H1 (cell line): ENCODE results near the gene MMP15. TPM values are rescaled to one million over a fixed set of nuclear protein-coding genes. Genes with fewer than 3 reads are reported as not detected.

Experiments
- CTCF ChIA-PET: fragments of 300-600 bp; sonication (Branson Sonifier 250); formaldehyde crosslinking; loops from one replicate; lab custom pipeline; 2021; ENCODE audit not compliant: partially characterized antibody; lab: Charles Lee
- POLR2A ChIA-PET: fragments of 300-600 bp; sonication (Branson Sonifier 250); formaldehyde crosslinking; loops from one replicate; lab custom pipeline; 2021; ENCODE audit warnings: inconsistent platforms; ENCODE audit not compliant: partially characterized antibody; lab: Charles Lee
- DNase-seq, 2 experiments: peaks; one replicate each; pipeline versions ENCODE4 v3.0.0 to v3.0.0-alpha.2; 2010 to 2022; ENCODE audit warnings: low spot score in 2 of 2, low read depth in 1 of 2, mixed read lengths in 1 of 2
- FAIRE-seq: peaks from 2 replicates; lab custom pipeline; 2011; peaks lifted over from hg19 to GRCh38; lab: Jason Lieb, UNC
- H2AFZ ChIP-seq: 2 replicates; pipeline ENCODE4 v1.8.1; 2012; ENCODE audit warnings: low read length, inconsistent platforms
- H2AK5ac ChIP-seq: 2 replicates; pipeline ENCODE4 v1.6.1; 2013; ENCODE audit warnings: low read depth, low read length
- H2BK120ac ChIP-seq: replicated peaks from 2 replicates; pipeline ENCODE3; 2013; ENCODE audit warnings: low read depth, low read length, inconsistent platforms
- H2BK12ac ChIP-seq: 2 replicates; pipeline ENCODE4 v1.6.1; 2013; ENCODE audit warnings: low read depth, low read length
- H2BK15ac ChIP-seq: 2 replicates; pipeline ENCODE4 v1.6.1; 2013; ENCODE audit warnings: low read length
- H2BK20ac ChIP-seq: 2 replicates; pipeline ENCODE4 v1.6.1; 2013; ENCODE audit warnings: low read length
- H2BK5ac ChIP-seq: 2 replicates; pipeline ENCODE4 v1.6.1; 2013; ENCODE audit warnings: low read depth, low read length
- H3K14ac ChIP-seq: 2 replicates; pipeline ENCODE4 v1.6.1; 2013; ENCODE audit warnings: inconsistent platforms; ENCODE audit not compliant: insufficient read length
- H3K18ac ChIP-seq: 2 replicates; pipeline ENCODE4 v1.6.1; 2013; ENCODE audit warnings: low read length; ENCODE audit errors: extremely low read depth
- H3K23ac ChIP-seq: 2 replicates; pipeline ENCODE4 v1.6.1; 2013; ENCODE audit warnings: inconsistent platforms; ENCODE audit not compliant: insufficient read length
- H3K23me2 ChIP-seq: 2 replicates; pipeline ENCODE4 v1.6.1; 2013; ENCODE audit warnings: low read depth, low read length
- H3K27ac ChIP-seq: 2 replicates; pipeline ENCODE4 v1.6.1; 2011; ENCODE audit warnings: low read depth, low read length, inconsistent platforms
- H3K27me3 ChIP-seq, 4 experiments: replicated peaks in 1 of 4; 1 replicate in 1 of 4; 2 replicates in 3 of 4; pipeline versions ENCODE4 v1.6.1 to v1.8.1; 2011 to 2013; ENCODE audit warnings: low read length in 3 of 4, mild to moderate bottlenecking in 3 of 4, inconsistent platforms in 2 of 4, mixed read lengths in 2 of 4, moderate library complexity in 1 of 4; ENCODE audit not compliant: control insufficient read depth in 3 of 4, insufficient read depth in 3 of 4; ENCODE audit errors: extremely low read depth in 1 of 4
- H3K36me3 ChIP-seq, 4 experiments: 2 replicates each; pipeline versions ENCODE4 v1.6.1 to v1.8.1; 2011 to 2013; ENCODE audit warnings: mild to moderate bottlenecking in 4 of 4, low read length in 3 of 4, moderate library complexity in 2 of 4, control low read depth in 1 of 4, inconsistent platforms in 1 of 4; ENCODE audit not compliant: insufficient read depth in 4 of 4, control insufficient read depth in 2 of 4
- H3K4ac ChIP-seq: replicated peaks from 2 replicates; pipeline ENCODE3; 2013; ENCODE audit warnings: low read length, low read depth, mixed read lengths, inconsistent platforms; ENCODE audit not compliant: insufficient read length
- H3K4me1 ChIP-seq, 4 experiments: replicated peaks in 1 of 4; 1 replicate in 1 of 4; 2 replicates in 3 of 4; pipeline versions ENCODE4 v1.6.1 to v1.8.1; 2011 to 2013; ENCODE audit warnings: low read length in 3 of 4, inconsistent platforms in 2 of 4, mixed read lengths in 1 of 4; ENCODE audit not compliant: insufficient read depth in 4 of 4, control insufficient read depth in 3 of 4
- H3K4me2 ChIP-seq, 2 experiments: 2 replicates each; pipeline versions ENCODE4 v1.6.1 to v1.8.1; 2011 to 2013; ENCODE audit warnings: low read depth in 2 of 2, low read length in 2 of 2, control low read depth in 1 of 2, inconsistent platforms in 1 of 2, mild to moderate bottlenecking in 1 of 2; ENCODE audit not compliant: insufficient read depth in 1 of 2
- H3K4me3 ChIP-seq, 4 experiments: fragments of 200-600, 300-600 bp in 1 of 4; sonication (generic), shearing (Covaris generic), sonication (Bioruptor Twin) in 1 of 4; 2 replicates each; pipeline versions ENCODE4 v1.5.1 to v1.8.1; 2011 to 2016; ENCODE audit warnings: low read length in 4 of 4, low read depth in 3 of 4, control low read depth in 2 of 4, inconsistent platforms in 2 of 4, mild to moderate bottlenecking in 2 of 4, mixed read lengths in 1 of 4, moderate library complexity in 1 of 4; ENCODE audit not compliant: insufficient read depth in 2 of 4; ENCODE audit errors: extremely low read depth in 1 of 4
- H3K56ac ChIP-seq: replicated peaks from 2 replicates; pipeline ENCODE3; 2013; ENCODE audit warnings: low read depth, mild to moderate bottlenecking, mixed read lengths, low read length, inconsistent platforms; ENCODE audit not compliant: insufficient read length
- H3K79me1 ChIP-seq: 2 replicates; pipeline ENCODE4 v1.6.1; 2013; ENCODE audit warnings: low read depth, low read length, control low read depth
- H3K79me2 ChIP-seq, 2 experiments: 2 replicates each; pipeline versions ENCODE4 v1.6.1 to v1.8.1; 2012 to 2013; ENCODE audit warnings: low read length in 2 of 2, mild to moderate bottlenecking in 2 of 2, inconsistent platforms in 1 of 2; ENCODE audit not compliant: insufficient read depth in 2 of 2, control insufficient read depth in 1 of 2
- H3K9ac ChIP-seq, 4 experiments: replicated peaks in 1 of 4; 1 replicate in 1 of 4; 2 replicates in 3 of 4; pipeline versions ENCODE4 v1.6.1 to v1.8.1; 2011 to 2013; ENCODE audit warnings: low read depth in 3 of 4, low read length in 3 of 4, control low read depth in 2 of 4, mild to moderate bottlenecking in 2 of 4, moderate library complexity in 2 of 4, inconsistent platforms in 1 of 4; ENCODE audit errors: extremely low read depth in 1 of 4
- H3K9me3 ChIP-seq, 2 experiments: 2 replicates each; pipeline versions ENCODE4 v1.6.1 to v1.8.1; 2012 to 2013; ENCODE audit warnings: mild to moderate bottlenecking in 2 of 2, moderate library complexity in 2 of 2, control low read depth in 1 of 2, inconsistent platforms in 1 of 2, low read depth in 1 of 2, low read length in 1 of 2, mixed read lengths in 1 of 2; ENCODE audit not compliant: insufficient read depth in 2 of 2
- H4K20me1 ChIP-seq, 2 experiments: replicated peaks in 1 of 2; 2 replicates each; pipeline versions ENCODE3 to v1.8.1; 2011 to 2013; ENCODE audit warnings: inconsistent platforms in 2 of 2, low read length in 2 of 2, mild to moderate bottlenecking in 1 of 2; ENCODE audit not compliant: insufficient read depth in 2 of 2, control insufficient read depth in 1 of 2
- H4K5ac ChIP-seq: 2 replicates; pipeline ENCODE4 v1.6.1; 2013; ENCODE audit warnings: low read length, low read depth, mixed read lengths, inconsistent platforms; ENCODE audit not compliant: insufficient read length
- H4K8ac ChIP-seq: 2 replicates; pipeline ENCODE4 v1.8.0; 2013; ENCODE audit warnings: mild to moderate bottlenecking, moderate library complexity, low read length, inconsistent platforms; ENCODE audit not compliant: insufficient read depth; ENCODE audit errors: extremely low read depth
- H4K91ac ChIP-seq: replicated peaks from 2 replicates; pipeline ENCODE3; 2013; ENCODE audit warnings: low read length, mixed read lengths, inconsistent platforms; ENCODE audit not compliant: insufficient read length
- BRCA1 ChIP-seq: IDR thresholded peaks from 2 replicates; pipeline ENCODE4 v1.6.1; 2012; ENCODE audit warnings: low read depth, low read length, improper control_type of control experiment
- CEBPB ChIP-seq: IDR thresholded peaks from 2 replicates; pipeline ENCODE4 v1.6.1; 2012; ENCODE audit warnings: low read depth, low read length
- CHD1 ChIP-seq: IDR thresholded peaks from 2 replicates; pipeline ENCODE4 v1.6.1; 2012; ENCODE audit warnings: low read depth, low read length, improper control_type of control experiment
- E2F6 ChIP-seq: IDR thresholded peaks from 2 replicates; pipeline ENCODE4 v1.6.1; 2012; ENCODE audit warnings: inconsistent platforms
- EGR1 ChIP-seq: IDR thresholded peaks from 2 replicates; pipeline ENCODE4 v1.6.1; 2011; ENCODE audit warnings: low read depth, low read length, borderline replicate concordance
- FOSL1 ChIP-seq: IDR thresholded peaks from 2 replicates; pipeline ENCODE4 v1.6.1; 2011; ENCODE audit warnings: mild to moderate bottlenecking, low read depth, low read length, moderate library complexity; ENCODE audit not compliant: insufficient read depth
- HDAC6 ChIP-seq: IDR thresholded peaks from one replicate; pipeline ENCODE4 v1.7.1; 2012; ENCODE audit warnings: low read depth, mild to moderate bottlenecking, inconsistent platforms, low read length, moderate library complexity
- RAD21 ChIP-seq, 2 experiments: IDR thresholded peaks in 1 of 2; conservative IDR thresholded peaks in 1 of 2; 2 replicates each; pipeline ENCODE4 v1.6.1; 2011; ENCODE audit warnings: low read depth in 2 of 2, low read length in 2 of 2, improper control_type of control experiment in 1 of 2, inconsistent platforms in 1 of 2, mild to moderate bottlenecking in 1 of 2, moderate library complexity in 1 of 2
- RFX5 ChIP-seq: IDR thresholded peaks from 2 replicates; pipeline ENCODE4 v1.6.1; 2011; ENCODE audit warnings: low read depth, low read length, improper control_type of control experiment, borderline replicate concordance
- RNF2 ChIP-seq: fragments of 200-900, 300-1000 bp; sonication (generic); IDR thresholded peaks from 2 replicates; pipeline ENCODE4 v1.7.1; 2016; ENCODE audit warnings: borderline replicate concordance, low read depth, mild to moderate bottlenecking, antibody characterized with exemption, low read length; ENCODE audit not compliant: poor library complexity, severe bottlenecking; ENCODE audit errors: missing control alignments
- SP2 ChIP-seq: IDR thresholded peaks from 2 replicates; pipeline ENCODE4 v1.6.1; 2012; ENCODE audit warnings: mild to moderate bottlenecking, low read length, inconsistent platforms
- WGBS, 2 experiments: shearing (Covaris generic) in 1 of 2; methylation state at CpG; one replicate each; pipeline versions ENCODE4 v1.1.6 to v1.1.7; 2013 to 2015; ENCODE audit warnings: low lambda C conversion rate in 2 of 2, mixed read lengths in 2 of 2, inconsistent platforms in 1 of 2, low coverage in 1 of 2, missing lambda C conversion rate in 1 of 2; ENCODE audit not compliant: insufficient replicate concordance in 2 of 2, insufficient coverage in 1 of 2, insufficient read length in 1 of 2; ENCODE audit errors: extremely low coverage in 1 of 2, missing lambda C conversion rate in 1 of 2; 5-methylcytosine and 5-hydroxymethylcytosine counted together
- polyA plus RNA-seq, 7 experiments: library from polyadenylated mRNA; depleted of rRNA in 3 of 7; stranded (reverse) in 5 of 7; unstranded in 2 of 7; fragments of >200 nt in 5 of 7; fragments of 200-250 nt in 2 of 7; gene quantifications; 1 replicate in 5 of 7; 2 replicates in 1 of 7; 4 replicates in 1 of 7; pipeline versions ENCODE4 v1.2.1 to v1.2.3, GENCODE V29; 2011 to 2013; ENCODE audit warnings: missing spikeins in 2 of 7, mixed read lengths in 2 of 7
- total RNA-seq: library from RNA; stranded (reverse); fragmentation: NEBNext Ultra II Directional; extraction: Animal tissue kit (Norgen Biotek cat#: 25700); gene quantifications from 2 replicates; pipeline ENCODE4 v1.2.1, GENCODE V29; 2021

The MMP15 gene
- total and polyA plus RNA-seq, 2 of the 8 experiments (the other 6 are each of a cell fraction or from before 2014, with no cell fraction given) = 38.5 to 42.2 TPM

DNA sequence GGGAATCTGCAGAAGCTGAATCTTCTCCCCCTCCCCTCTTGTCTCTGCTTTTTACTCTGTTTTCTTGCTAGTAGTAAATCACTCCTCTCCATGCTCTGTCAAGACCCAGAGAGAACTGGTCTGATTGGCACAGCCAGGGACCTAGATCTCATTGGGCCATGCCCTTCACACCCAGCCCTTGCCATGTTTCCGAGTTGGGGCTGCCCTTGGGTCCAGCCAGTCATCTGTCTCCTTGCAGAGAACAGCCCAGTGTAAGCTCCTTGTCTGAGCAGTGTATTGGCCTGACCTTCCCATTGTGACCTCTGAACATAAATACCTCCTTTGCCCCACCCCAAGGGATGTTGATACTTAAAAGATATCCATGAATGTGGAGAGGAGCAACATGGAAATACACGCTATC lies 3.9 kb downstream of the MMP15 start:
- no peak overlapping the region for H3K14ac ChIP-seq
- peaks cover 26% of the 10 kb centered on the region for H3K79me1 ChIP-seq
- FAIRE-seq (no peak), DNase-seq (no peak)
- H4K91ac ChIP-seq = no peak overlapping the region
- no peak overlapping the region for H2AFZ ChIP-seq
- no peak overlapping the region for H3K18ac ChIP-seq
- 94% methylated on average over 2 of the region's 2 CpGs; no CpG with 5 or more reads in 1 of the 2 experiments for WGBS, 2 experiments
- no peak overlapping the region for H3K4me3 ChIP-seq
- peaks cover 0 to 47% of the 10 kb centered on the region in 2 experiments; a peak in 2 of 4 replicates for H3K79me2 ChIP-seq
- H2BK120ac ChIP-seq = no peak overlapping the region
- no peak overlapping the region for H2BK20ac ChIP-seq
- no peaks in the 10 kb centered on the region for H3K9me3 ChIP-seq
- no peak overlapping the region for H4K8ac ChIP-seq
- H3K4me2 ChIP-seq = no peak overlapping the region; a peak in 2 of 4 replicates
- H3K56ac ChIP-seq = no peak overlapping the region
- H3K27ac ChIP-seq = no peak overlapping the region
- no peak overlapping the region for H2BK15ac ChIP-seq
- no peak overlapping the region for H3K9ac ChIP-seq
- H2BK5ac ChIP-seq = no peak overlapping the region
- H3K23ac ChIP-seq = no peak overlapping the region
- H2AK5ac ChIP-seq = 0 out of 2 replicates have a peak overlapping the region, but pooled peaks have one; percentile 32
- peaks cover 25% of the 10 kb centered on the region; the same call in 1 of the 2 replicates for H3K23me2 ChIP-seq
- no peak overlapping the region for H3K4ac ChIP-seq
- H3K4me1 ChIP-seq = peaks cover 0 to 29% (median 16%) of the 10 kb centered on the region in 4 experiments; a peak in 6 of 7 replicates
- POLR2A ChIA-PET = interaction anchor here (1.1 to 3.6 kb wide), 3 partner anchors 10 to 92 kb away, joined by 3 to 15 read pairs (median 3); no protein-coding TSS in a partner anchor
- H4K5ac ChIP-seq = no peak overlapping the region
- CTCF ChIA-PET = interaction anchor here (0.6 to 19.9 kb wide), 8 partner anchors 10 to 123 kb away, joined by 3 to 362 read pairs (median 19); partner anchors contain the start of gene CFAP20
- no peaks in the 10 kb centered on the region for H3K36me3 ChIP-seq
- H3K27me3 ChIP-seq = no peaks in the 10 kb centered on the region; a peak in 2 of 7 replicates
- H4K20me1 ChIP-seq = peaks cover 4 to 20% of the 10 kb centered on the region in 2 experiments
- 0 out of 2 replicates have a peak overlapping the region, but pooled peaks have one; percentile 39 for H2BK12ac ChIP-seq
- TF ChIP-seq E2F6 (no peak), RAD21 (IDR thresholded peaks at IDR 0.05 in 1 of 2, conservative IDR thresholded peaks at IDR 0.05 in 1 of 2; ENCODE audit: low read depth in 2 of 2, low read length in 2 of 2) (no peak), CEBPB (no peak), FOSL1 (no peak), HDAC6 (no peak), RFX5 (no peak), SP2 (no peak), BRCA1 (no peak), RNF2 (no peak), EGR1 (no peak), CHD1 (no peak)
